WTC11 (cell line): ENCODE data around the gene SPTLC3.

Experiments used
- CREM ChIP-seq: sonication (generic); formaldehyde crosslinking; IDR thresholded peaks from 2 replicates; pipeline ENCODE4 v1.8.1; 2022; ENCODE audit warnings: mild to moderate bottlenecking, missing genetic modification reagents, moderate library complexity
- IRF2 ChIP-seq: sonication (generic); formaldehyde crosslinking; IDR thresholded peaks from 2 replicates; pipeline ENCODE4 v1.8.0; 2022; ENCODE audit warnings: low read depth, missing genetic modification reagents, borderline replicate concordance
- JAZF1 ChIP-seq: fragments of 250-450 bp; sonication (Bioruptor Pico); IDR thresholded peaks from 2 replicates; pipeline ENCODE4 v1.9.0; 2021; ENCODE audit warnings: moderate library complexity, mild to moderate bottlenecking, inconsistent platforms
- JUN ChIP-seq: sonication (generic); formaldehyde crosslinking; IDR thresholded peaks from 2 replicates; pipeline ENCODE4 v1.8.0; 2023; ENCODE audit warnings: mild to moderate bottlenecking, missing genetic modification reagents
- NFE2L1 ChIP-seq: sonication (generic); formaldehyde crosslinking; IDR thresholded peaks from 2 replicates; pipeline ENCODE4 v1.8.1; 2023; ENCODE audit warnings: missing genetic modification reagents
- PRRX2 ChIP-seq: fragments of 250-450 bp; sonication (Bioruptor Pico); IDR thresholded peaks from 2 replicates; pipeline ENCODE4 v1.8.0; 2021; ENCODE audit warnings: mild to moderate bottlenecking
- SMAD4 ChIP-seq: sonication (generic); formaldehyde crosslinking; IDR thresholded peaks from 2 replicates; pipeline ENCODE4 v1.8.0; 2022; ENCODE audit warnings: mild to moderate bottlenecking, missing genetic modification reagents
- ZNF317 ChIP-seq: sonication (generic); formaldehyde crosslinking; IDR thresholded peaks from 2 replicates; pipeline ENCODE4 v1.8.1; 2023; ENCODE audit warnings: low read depth, mild to moderate bottlenecking, moderate library complexity, missing genetic modification reagents, borderline replicate concordance
- TF ChIP-seq, protein P1 (sequence below): fragments of 200-600 bp; IDR thresholded peaks from 2 replicates; pipeline ENCODE4 v1.8.0; 2022; ENCODE audit warnings: antibody characterized with exemption
- TF ChIP-seq, protein P2 (sequence below): sonication (generic); formaldehyde crosslinking; IDR thresholded peaks from 2 replicates; pipeline ENCODE4 v1.8.0; 2022; ENCODE audit warnings: mild to moderate bottlenecking, missing genetic modification reagents
- TF ChIP-seq, protein P3 (sequence below): sonication (generic); formaldehyde crosslinking; IDR thresholded peaks from 2 replicates; pipeline ENCODE4 v1.8.0; 2023; ENCODE audit warnings: missing genetic modification reagents, mild to moderate bottlenecking, borderline replicate concordance
- TF ChIP-seq, protein P4 (sequence below): sonication (generic); formaldehyde crosslinking; IDR thresholded peaks from 2 replicates; pipeline ENCODE4 v1.8.1; 2022; ENCODE audit warnings: low read depth, missing genetic modification reagents, borderline replicate concordance
- TF ChIP-seq, protein P5 (sequence below): sonication (generic); formaldehyde crosslinking; IDR thresholded peaks from 2 replicates; pipeline ENCODE4 v1.8.1; 2022; ENCODE audit warnings: missing genetic modification reagents, borderline replicate concordance
- TF ChIP-seq, protein P6 (sequence below): sonication (generic); formaldehyde crosslinking; IDR thresholded peaks from 2 replicates; pipeline ENCODE4 v1.8.1; 2023; ENCODE audit warnings: mild to moderate bottlenecking, missing genetic modification reagents

DNA sequence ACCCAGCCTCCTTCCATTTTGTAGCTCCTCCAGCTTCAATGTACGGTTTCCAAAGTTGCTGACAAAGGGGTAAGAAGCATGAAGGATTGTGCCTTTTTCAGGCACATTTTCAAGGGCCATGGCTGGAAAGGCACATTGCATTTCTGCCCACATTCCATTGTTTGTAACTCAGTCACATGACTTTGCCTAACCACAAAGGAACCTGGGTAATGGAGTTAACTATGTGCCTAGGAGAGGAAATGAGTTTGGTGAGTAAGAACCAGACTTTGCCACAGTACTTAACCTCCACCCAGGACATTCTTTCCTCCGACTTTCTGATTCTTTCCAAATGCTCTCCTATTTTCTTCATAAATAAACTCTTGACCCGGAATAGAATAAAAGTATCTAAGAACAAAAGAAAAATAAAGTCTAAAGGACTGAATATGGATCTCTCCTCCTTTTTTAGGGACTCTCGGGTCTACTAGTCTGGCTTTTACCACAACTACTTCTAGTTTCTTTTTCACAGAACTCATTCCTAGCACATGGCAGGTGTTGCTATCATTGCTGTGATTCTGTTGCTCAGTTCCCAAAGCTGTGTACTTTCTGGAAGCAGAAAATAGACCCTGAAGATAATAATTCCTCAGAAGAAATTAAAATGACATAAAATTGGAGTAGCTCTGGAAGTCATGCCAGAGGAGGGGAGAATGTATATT lies 130.8 kb downstream of the SPTLC3 start:
- TF ChIP-seq CREM = no peak
- no peak for TF ChIP-seq SMAD4 (CRISPR knock-in tag)
- TF ChIP-seq, protein P1, sequence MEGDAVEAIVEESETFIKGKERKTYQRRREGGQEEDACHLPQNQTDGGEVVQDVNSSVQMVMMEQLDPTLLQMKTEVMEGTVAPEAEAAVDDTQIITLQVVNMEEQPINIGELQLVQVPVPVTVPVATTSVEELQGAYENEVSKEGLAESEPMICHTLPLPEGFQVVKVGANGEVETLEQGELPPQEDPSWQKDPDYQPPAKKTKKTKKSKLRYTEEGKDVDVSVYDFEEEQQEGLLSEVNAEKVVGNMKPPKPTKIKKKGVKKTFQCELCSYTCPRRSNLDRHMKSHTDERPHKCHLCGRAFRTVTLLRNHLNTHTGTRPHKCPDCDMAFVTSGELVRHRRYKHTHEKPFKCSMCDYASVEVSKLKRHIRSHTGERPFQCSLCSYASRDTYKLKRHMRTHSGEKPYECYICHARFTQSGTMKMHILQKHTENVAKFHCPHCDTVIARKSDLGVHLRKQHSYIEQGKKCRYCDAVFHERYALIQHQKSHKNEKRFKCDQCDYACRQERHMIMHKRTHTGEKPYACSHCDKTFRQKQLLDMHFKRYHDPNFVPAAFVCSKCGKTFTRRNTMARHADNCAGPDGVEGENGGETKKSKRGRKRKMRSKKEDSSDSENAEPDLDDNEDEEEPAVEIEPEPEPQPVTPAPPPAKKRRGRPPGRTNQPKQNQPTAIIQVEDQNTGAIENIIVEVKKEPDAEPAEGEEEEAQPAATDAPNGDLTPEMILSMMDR = no peak
- no peak for TF ChIP-seq ZNF317 (CRISPR knock-in tag)
- TF ChIP-seq, protein P2, sequence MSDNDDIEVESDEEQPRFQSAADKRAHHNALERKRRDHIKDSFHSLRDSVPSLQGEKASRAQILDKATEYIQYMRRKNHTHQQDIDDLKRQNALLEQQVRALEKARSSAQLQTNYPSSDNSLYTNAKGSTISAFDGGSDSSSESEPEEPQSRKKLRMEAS = no peak
- TF ChIP-seq, protein P3, sequence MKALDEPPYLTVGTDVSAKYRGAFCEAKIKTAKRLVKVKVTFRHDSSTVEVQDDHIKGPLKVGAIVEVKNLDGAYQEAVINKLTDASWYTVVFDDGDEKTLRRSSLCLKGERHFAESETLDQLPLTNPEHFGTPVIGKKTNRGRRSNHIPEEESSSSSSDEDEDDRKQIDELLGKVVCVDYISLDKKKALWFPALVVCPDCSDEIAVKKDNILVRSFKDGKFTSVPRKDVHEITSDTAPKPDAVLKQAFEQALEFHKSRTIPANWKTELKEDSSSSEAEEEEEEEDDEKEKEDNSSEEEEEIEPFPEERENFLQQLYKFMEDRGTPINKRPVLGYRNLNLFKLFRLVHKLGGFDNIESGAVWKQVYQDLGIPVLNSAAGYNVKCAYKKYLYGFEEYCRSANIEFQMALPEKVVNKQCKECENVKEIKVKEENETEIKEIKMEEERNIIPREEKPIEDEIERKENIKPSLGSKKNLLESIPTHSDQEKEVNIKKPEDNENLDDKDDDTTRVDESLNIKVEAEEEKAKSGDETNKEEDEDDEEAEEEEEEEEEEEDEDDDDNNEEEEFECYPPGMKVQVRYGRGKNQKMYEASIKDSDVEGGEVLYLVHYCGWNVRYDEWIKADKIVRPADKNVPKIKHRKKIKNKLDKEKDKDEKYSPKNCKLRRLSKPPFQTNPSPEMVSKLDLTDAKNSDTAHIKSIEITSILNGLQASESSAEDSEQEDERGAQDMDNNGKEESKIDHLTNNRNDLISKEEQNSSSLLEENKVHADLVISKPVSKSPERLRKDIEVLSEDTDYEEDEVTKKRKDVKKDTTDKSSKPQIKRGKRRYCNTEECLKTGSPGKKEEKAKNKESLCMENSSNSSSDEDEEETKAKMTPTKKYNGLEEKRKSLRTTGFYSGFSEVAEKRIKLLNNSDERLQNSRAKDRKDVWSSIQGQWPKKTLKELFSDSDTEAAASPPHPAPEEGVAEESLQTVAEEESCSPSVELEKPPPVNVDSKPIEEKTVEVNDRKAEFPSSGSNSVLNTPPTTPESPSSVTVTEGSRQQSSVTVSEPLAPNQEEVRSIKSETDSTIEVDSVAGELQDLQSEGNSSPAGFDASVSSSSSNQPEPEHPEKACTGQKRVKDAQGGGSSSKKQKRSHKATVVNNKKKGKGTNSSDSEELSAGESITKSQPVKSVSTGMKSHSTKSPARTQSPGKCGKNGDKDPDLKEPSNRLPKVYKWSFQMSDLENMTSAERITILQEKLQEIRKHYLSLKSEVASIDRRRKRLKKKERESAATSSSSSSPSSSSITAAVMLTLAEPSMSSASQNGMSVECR = no peak
- TF ChIP-seq IRF2 = no peak
- TF ChIP-seq, protein P4, sequence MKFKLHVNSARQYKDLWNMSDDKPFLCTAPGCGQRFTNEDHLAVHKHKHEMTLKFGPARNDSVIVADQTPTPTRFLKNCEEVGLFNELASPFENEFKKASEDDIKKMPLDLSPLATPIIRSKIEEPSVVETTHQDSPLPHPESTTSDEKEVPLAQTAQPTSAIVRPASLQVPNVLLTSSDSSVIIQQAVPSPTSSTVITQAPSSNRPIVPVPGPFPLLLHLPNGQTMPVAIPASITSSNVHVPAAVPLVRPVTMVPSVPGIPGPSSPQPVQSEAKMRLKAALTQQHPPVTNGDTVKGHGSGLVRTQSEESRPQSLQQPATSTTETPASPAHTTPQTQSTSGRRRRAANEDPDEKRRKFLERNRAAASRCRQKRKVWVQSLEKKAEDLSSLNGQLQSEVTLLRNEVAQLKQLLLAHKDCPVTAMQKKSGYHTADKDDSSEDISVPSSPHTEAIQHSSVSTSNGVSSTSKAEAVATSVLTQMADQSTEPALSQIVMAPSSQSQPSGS (CRISPR knock-in tag) = no peak
- TF ChIP-seq JUN (CRISPR knock-in tag) = no peak
- TF ChIP-seq, protein P5, sequence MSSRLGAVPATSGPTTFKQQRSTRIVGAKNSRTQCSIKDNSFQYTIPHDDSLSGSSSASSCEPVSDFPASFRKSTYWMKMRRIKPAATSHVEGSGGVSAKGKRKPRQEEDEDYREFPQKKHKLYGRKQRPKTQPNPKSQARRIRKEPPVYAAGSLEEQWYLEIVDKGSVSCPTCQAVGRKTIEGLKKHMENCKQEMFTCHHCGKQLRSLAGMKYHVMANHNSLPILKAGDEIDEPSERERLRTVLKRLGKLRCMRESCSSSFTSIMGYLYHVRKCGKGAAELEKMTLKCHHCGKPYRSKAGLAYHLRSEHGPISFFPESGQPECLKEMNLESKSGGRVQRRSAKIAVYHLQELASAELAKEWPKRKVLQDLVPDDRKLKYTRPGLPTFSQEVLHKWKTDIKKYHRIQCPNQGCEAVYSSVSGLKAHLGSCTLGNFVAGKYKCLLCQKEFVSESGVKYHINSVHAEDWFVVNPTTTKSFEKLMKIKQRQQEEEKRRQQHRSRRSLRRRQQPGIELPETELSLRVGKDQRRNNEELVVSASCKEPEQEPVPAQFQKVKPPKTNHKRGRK (CRISPR knock-in tag) = no peak
- no peak for TF ChIP-seq PRRX2 (CRISPR knock-in tag)
- TF ChIP-seq, protein P6, sequence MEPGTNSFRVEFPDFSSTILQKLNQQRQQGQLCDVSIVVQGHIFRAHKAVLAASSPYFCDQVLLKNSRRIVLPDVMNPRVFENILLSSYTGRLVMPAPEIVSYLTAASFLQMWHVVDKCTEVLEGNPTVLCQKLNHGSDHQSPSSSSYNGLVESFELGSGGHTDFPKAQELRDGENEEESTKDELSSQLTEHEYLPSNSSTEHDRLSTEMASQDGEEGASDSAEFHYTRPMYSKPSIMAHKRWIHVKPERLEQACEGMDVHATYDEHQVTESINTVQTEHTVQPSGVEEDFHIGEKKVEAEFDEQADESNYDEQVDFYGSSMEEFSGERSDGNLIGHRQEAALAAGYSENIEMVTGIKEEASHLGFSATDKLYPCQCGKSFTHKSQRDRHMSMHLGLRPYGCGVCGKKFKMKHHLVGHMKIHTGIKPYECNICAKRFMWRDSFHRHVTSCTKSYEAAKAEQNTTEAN (CRISPR knock-in tag) = no peak
- TF ChIP-seq JAZF1 (CRISPR knock-in tag) = no peak
- TF ChIP-seq NFE2L1 (CRISPR knock-in tag) = no peak
